HEK293 (cell line): Measurements from ENCODE around the gene NRF1.

Experiments used
- CTCF ChIA-PET: fragments of 350-600 bp; formaldehyde crosslinking; extraction: SDS; loops from one replicate; lab custom pipeline; 2021; ENCODE audit warnings: antibody characterized with exemption; lab: Yijun Ruan, JAX
- POLR2A ChIA-PET: fragments of 300-600 bp; formaldehyde crosslinking; extraction: SDS; loops from one replicate; lab custom pipeline; 2020; ENCODE audit warnings: antibody characterized with exemption, inconsistent platforms; lab: Yijun Ruan, JAX
- H3K27ac ChIP-seq: fragments of 200-500 bp; sonication (Bioruptor generic); 2 replicates; pipeline ENCODE4 v1.5.1; 2014; ENCODE audit warnings: low read depth, low read length, control low read depth, inconsistent platforms; ENCODE audit errors: extremely low read depth
- H3K36me3 ChIP-seq, 2 experiments: fragments of 200-500 bp in 1 of 2; sonication (Bioruptor generic) in 1 of 2; 1 replicate in 1 of 2; 2 replicates in 1 of 2; pipeline ENCODE4 v1.5.1; 2014 to 2017; ENCODE audit warnings: inconsistent platforms in 2 of 2, low read length in 2 of 2; ENCODE audit not compliant: control insufficient read depth in 2 of 2, insufficient read depth in 1 of 2
- H3K4me1 ChIP-seq: fragments of 200-500 bp; sonication (Bioruptor generic); 2 replicates; pipeline ENCODE4 v1.5.1; 2014; ENCODE audit warnings: mild to moderate bottlenecking, low read length, inconsistent platforms; ENCODE audit not compliant: control insufficient read depth, insufficient read depth
- H3K4me3 ChIP-seq: 2 replicates; pipeline ENCODE4 v1.5.1; 2011; ENCODE audit warnings: low read depth, mild to moderate bottlenecking, control low read depth, low read length, moderate library complexity
- H3K9me3 ChIP-seq: fragments of 200-500 bp; sonication (Bioruptor generic); 2 replicates; pipeline ENCODE4 v1.5.1; 2014; ENCODE audit warnings: low read depth, low read length, inconsistent platforms; ENCODE audit not compliant: control insufficient read depth, insufficient read depth
- BCL11A ChIP-seq: fragments of 450-650 bp; formaldehyde crosslinking; IDR thresholded peaks from 2 replicates; pipeline ENCODE4 v1.5.1; 2016; ENCODE audit warnings: low read depth, missing biosample characterization, missing genetic modification characterization
- BCL11B ChIP-seq: fragments of 450-650 bp; formaldehyde crosslinking; IDR thresholded peaks from 2 replicates; pipeline ENCODE4 v1.5.1; 2016; ENCODE audit warnings: low read depth, missing biosample characterization, missing genetic modification characterization
- GFI1B ChIP-seq: fragments of 450-650 bp; formaldehyde crosslinking; IDR thresholded peaks from 2 replicates; pipeline ENCODE4 v1.5.1; 2016; ENCODE audit warnings: missing biosample characterization, missing genetic modification characterization
- IKZF3 ChIP-seq: fragments of 450-650 bp; IDR thresholded peaks from 2 replicates; pipeline ENCODE4 v1.5.0; 2018; ENCODE audit warnings: missing biosample characterization, mild to moderate bottlenecking, missing genetic modification characterization, moderate library complexity
- KLF16 ChIP-seq: fragments of 450-650 bp; formaldehyde crosslinking; IDR thresholded peaks from 2 replicates; pipeline ENCODE4 v1.5.1; 2017; ENCODE audit warnings: missing biosample characterization, missing genetic modification characterization
- MEIS1 ChIP-seq: sonication (generic); formaldehyde crosslinking; IDR thresholded peaks from 2 replicates; pipeline ENCODE4 v1.8.1; 2022; ENCODE audit warnings: missing genetic modification reagents, mild to moderate bottlenecking, borderline replicate concordance
- OSR2 ChIP-seq: fragments of 450-650 bp; formaldehyde crosslinking; IDR thresholded peaks from 2 replicates; pipeline ENCODE4 v1.5.1; 2016; ENCODE audit warnings: missing biosample characterization, missing genetic modification characterization
- SALL2 ChIP-seq: fragments of 450-650 bp; formaldehyde crosslinking; IDR thresholded peaks from 2 replicates; pipeline ENCODE4 v1.5.0; 2017; ENCODE audit warnings: missing biosample characterization, mild to moderate bottlenecking, missing genetic modification characterization, borderline replicate concordance
- SP2 ChIP-seq: fragments of 450-650 bp; formaldehyde crosslinking; IDR thresholded peaks from 2 replicates; pipeline ENCODE4 v1.5.1; 2016; ENCODE audit warnings: missing biosample characterization, missing genetic modification characterization
- TRIM28 ChIP-seq: IDR thresholded peaks from 2 replicates; pipeline ENCODE4 v1.6.1; 2011; ENCODE audit warnings: low read length, control low read depth, borderline replicate concordance
- ZBTB8A ChIP-seq: fragments of 450-650 bp; formaldehyde crosslinking; IDR thresholded peaks from 2 replicates; pipeline ENCODE4 v1.5.1; 2016; ENCODE audit warnings: missing biosample characterization, missing genetic modification characterization
- ZFP41 ChIP-seq: fragments of 450-650 bp; formaldehyde crosslinking; IDR thresholded peaks from 2 replicates; pipeline ENCODE4 v1.5.1; 2016; ENCODE audit warnings: missing biosample characterization, missing genetic modification characterization, borderline replicate concordance
- ZIC2 ChIP-seq: fragments of 450-650 bp; formaldehyde crosslinking; IDR thresholded peaks from 2 replicates; pipeline ENCODE4 v1.5.1; 2016; ENCODE audit warnings: missing biosample characterization, missing genetic modification characterization
- ZNF114 ChIP-seq: fragments of 450-650 bp; formaldehyde crosslinking; IDR thresholded peaks from 2 replicates; pipeline ENCODE4 v1.5.0; 2017; ENCODE audit warnings: missing biosample characterization, missing genetic modification characterization
- ZNF155 ChIP-seq: fragments of 450-650 bp; formaldehyde crosslinking; IDR thresholded peaks from 2 replicates; pipeline ENCODE4 v1.5.1; 2016; ENCODE audit warnings: missing biosample characterization, missing genetic modification characterization
- ZNF19 ChIP-seq: fragments of 450-650 bp; formaldehyde crosslinking; IDR thresholded peaks from 2 replicates; pipeline ENCODE4; 2016; ENCODE audit warnings: missing biosample characterization, missing genetic modification characterization, low read depth
- ZNF214 ChIP-seq: fragments of 450-650 bp; formaldehyde crosslinking; IDR thresholded peaks from 2 replicates; pipeline ENCODE4 v1.5.1; 2017; ENCODE audit warnings: missing biosample characterization, mild to moderate bottlenecking, missing genetic modification characterization, borderline replicate concordance
- ZNF248 ChIP-seq: fragments of 450-650 bp; formaldehyde crosslinking; IDR thresholded peaks from 2 replicates; pipeline ENCODE4 v1.5.1; 2017; ENCODE audit warnings: missing biosample characterization, missing genetic modification characterization
- ZNF391 ChIP-seq: fragments of 450-650 bp; formaldehyde crosslinking; IDR thresholded peaks from 2 replicates; pipeline ENCODE4 v1.5.1; 2016; ENCODE audit warnings: low read depth, missing biosample characterization, missing genetic modification characterization, borderline replicate concordance
- ZNF473 ChIP-seq: fragments of 450-650 bp; formaldehyde crosslinking; IDR thresholded peaks from 2 replicates; pipeline ENCODE4 v1.5.1; 2017; ENCODE audit warnings: missing biosample characterization, missing genetic modification characterization
- ZNF561 ChIP-seq: fragments of 450-650 bp; IDR thresholded peaks from 2 replicates; pipeline ENCODE4 v1.5.1; 2018; ENCODE audit warnings: missing biosample characterization, missing genetic modification characterization, borderline replicate concordance
- ZNF596 ChIP-seq: fragments of 450-650 bp; IDR thresholded peaks from 2 replicates; pipeline ENCODE4 v1.5.0; 2018; ENCODE audit warnings: missing biosample characterization, mild to moderate bottlenecking, missing genetic modification characterization, moderate library complexity
- ZNF610 ChIP-seq: fragments of 450-650 bp; formaldehyde crosslinking; IDR thresholded peaks from 2 replicates; pipeline ENCODE4 v1.5.1; 2016; ENCODE audit warnings: missing biosample characterization, missing genetic modification characterization, borderline replicate concordance
- ZNF624 ChIP-seq: fragments of 450-650 bp; formaldehyde crosslinking; IDR thresholded peaks from 2 replicates; pipeline ENCODE4 v1.5.1; 2017; ENCODE audit warnings: missing biosample characterization, missing genetic modification characterization
- ZNF707 ChIP-seq: fragments of 450-650 bp; formaldehyde crosslinking; IDR thresholded peaks from 2 replicates; pipeline ENCODE4 v1.5.1; 2016; ENCODE audit warnings: missing biosample characterization, missing genetic modification characterization
- ZSCAN30 ChIP-seq: fragments of 450-650 bp; IDR thresholded peaks from 2 replicates; pipeline ENCODE4 v1.5.1; 2018; ENCODE audit warnings: missing biosample characterization, mild to moderate bottlenecking, missing genetic modification characterization, moderate library complexity
- TF ChIP-seq, protein P1 (sequence below): fragments of 450-650 bp; formaldehyde crosslinking; IDR thresholded peaks from 2 replicates; pipeline ENCODE4 v1.5.1; 2016; ENCODE audit warnings: missing biosample characterization, missing genetic modification characterization

Gene NRF1

DNA sequence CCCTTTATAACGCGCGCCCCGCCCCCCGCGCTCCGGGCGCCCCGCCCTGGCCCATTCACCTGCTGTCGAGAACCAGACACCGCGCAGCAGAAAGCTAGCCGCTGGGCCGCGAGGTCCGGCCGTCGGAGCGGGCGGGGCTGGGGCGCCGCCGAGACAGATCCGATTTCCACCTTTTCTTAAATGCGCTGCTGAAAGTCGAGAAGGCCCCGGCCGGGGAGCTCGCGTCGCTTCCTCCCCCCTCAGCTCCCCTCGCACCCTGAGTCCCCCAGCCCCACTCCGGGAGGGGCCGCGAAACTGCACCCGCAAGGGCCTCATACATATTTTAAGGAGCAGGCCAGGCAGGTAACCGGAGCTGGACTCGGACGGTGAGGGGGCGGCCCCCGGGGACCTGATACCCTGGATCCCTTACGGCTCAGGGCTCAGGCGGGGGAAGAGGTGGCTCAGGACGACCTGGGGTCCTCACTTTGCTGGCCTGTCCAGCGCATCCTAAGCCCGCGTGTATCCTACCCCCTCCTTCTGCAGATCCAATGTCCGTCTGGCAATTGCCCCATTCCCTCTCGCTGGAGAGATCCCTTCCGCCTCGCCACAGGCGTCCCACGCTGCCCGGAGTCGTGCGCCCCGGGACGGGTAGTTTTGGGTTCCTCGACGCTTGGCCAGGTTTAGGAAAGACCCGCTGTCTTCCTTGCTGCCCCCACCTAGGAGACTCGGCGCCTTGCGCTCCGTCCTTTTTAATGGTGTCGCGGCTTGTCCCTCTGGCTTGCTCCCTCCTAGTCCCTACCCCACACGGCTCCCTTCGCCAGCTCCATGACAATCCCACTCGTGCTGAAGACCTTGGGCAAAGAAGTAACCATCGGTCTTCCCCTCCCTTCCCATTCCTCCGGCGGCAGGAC is 170.7 kb downstream of the NRF1 start:
- ChIA-PET CTCF (no interaction called here), POLR2A (no interaction called here)
- Histone ChIP-seq H3K36me3 (no peaks in the 10 kb centered on the region), H3K4me1 (no peaks in the 10 kb centered on the region), H3K27ac (no peak overlapping the region), H3K9me3 (no peaks in the 10 kb centered on the region), H3K4me3 (no peak overlapping the region)
- no peak for TF ChIP-seq ZBTB8A (tag by site-specific recombination)
- no peak for TF ChIP-seq ZNF561 (tag by site-specific recombination)

GRCh38 chr7:129782818-129783583 is 171.5 kb downstream of the NRF1 start:
- Histone ChIP-seq H3K9me3 (no peaks in the 10 kb centered on the region), H3K36me3 (no peaks in the 10 kb centered on the region), H3K27ac (no peak overlapping the region)
- POLR2A ChIA-PET: no interaction called here
- TF ChIP-seq, protein P1, sequence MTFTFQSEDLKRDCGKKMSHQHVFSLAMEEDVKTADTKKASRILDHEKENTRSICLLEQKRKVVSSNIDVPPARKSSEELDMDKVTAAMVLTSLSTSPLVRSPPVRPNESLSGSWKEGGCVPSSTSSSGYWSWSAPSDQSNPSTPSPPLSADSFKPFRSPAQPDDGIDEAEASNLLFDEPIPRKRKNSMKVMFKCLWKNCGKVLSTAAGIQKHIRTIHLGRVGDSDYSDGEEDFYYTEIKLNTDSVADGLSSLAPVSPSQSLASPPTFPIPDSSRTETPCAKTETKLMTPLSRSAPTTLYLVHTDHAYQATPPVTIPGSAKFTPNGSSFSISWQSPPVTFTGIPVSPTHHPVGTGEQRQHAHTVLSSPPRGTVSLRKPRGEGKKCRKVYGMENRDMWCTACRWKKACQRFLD (tag by site-specific recombination): no peak
- TF ChIP-seq ZNF610 (tag by site-specific recombination) (no peak), TRIM28 (no peak), ZFP41 (tag by site-specific recombination) (no peak), ZNF155 (no peak), ZNF248 (tag by site-specific recombination) (no peak), ZNF214 (tag by site-specific recombination) (no peak)
- TF ChIP-seq, all 188 proteins: peak for 0
- Histone ChIP-seq H3K4me3 (no peak overlapping the region), H3K4me1 (no peaks in the 10 kb centered on the region)
- CTCF ChIA-PET: no interaction called here

DNA sequence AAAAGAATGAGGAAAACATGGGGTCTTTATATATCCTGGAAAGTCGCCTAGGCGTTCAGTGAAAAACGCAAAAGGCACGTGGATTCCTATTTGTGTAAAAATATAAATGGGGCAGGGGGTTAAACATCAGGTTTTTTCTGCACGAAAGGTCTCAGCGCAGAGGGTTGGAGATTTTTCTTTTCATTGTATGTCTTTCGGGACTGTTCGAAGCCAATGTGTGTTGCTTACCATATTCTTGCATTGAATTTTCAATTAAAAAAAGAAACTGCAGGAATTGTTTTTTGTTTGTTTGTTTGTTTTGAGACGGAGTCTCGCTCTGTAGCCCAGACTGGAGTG is 172.0 kb downstream of the NRF1 start:
- Histone ChIP-seq H3K4me3 (no peak overlapping the region), H3K4me1 (no peaks in the 10 kb centered on the region), H3K9me3 (no peaks in the 10 kb centered on the region), H3K36me3 (no peaks in the 10 kb centered on the region), H3K27ac (no peak overlapping the region)
- ChIA-PET POLR2A (no interaction called here), CTCF (no interaction called here)
- no peak for TF ChIP-seq OSR2 (tag by site-specific recombination)
- no peak for TF ChIP-seq BCL11B (tag by site-specific recombination)
- TF ChIP-seq ZNF114 (tag by site-specific recombination): no peak
- TF ChIP-seq SALL2 (tag by site-specific recombination): no peak

DNA sequence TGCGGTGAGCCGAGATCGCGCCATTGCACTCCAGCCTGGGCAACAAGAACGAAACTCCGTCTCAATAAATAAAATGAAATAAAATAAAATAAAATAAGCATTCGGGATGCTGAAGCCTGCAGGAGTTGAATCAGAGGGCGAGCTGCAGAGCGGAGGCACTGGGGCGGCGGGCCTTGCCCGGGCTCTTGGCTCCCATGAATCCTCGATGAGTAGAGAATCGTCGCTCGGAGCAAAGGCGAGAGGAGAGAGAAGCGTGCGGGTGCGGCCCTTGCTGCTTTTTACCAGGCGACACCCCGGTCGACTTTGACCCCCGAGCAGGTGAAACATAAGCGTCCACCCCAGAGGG is 172.9 kb downstream of the NRF1 start:
- TF ChIP-seq ZNF624 (tag by site-specific recombination): no peak
- TF ChIP-seq IKZF3 (tag by site-specific recombination): no peak
- no peak for TF ChIP-seq ZIC2 (tag by site-specific recombination)
- TF ChIP-seq KLF16: no peak
- no peak for TF ChIP-seq SP2
- no peak for TF ChIP-seq ZNF19 (tag by site-specific recombination)
- no peak for TF ChIP-seq ZNF596 (tag by site-specific recombination)
- TF ChIP-seq, protein P1 (tag by site-specific recombination): no peak
- TF ChIP-seq ZNF707 (tag by site-specific recombination): no peak
- no peak for TF ChIP-seq BCL11A (tag by site-specific recombination)
- TF ChIP-seq MEIS1 (CRISPR knock-in tag): no peak
- no peak for TF ChIP-seq ZNF214 (tag by site-specific recombination)
- no peak for TF ChIP-seq ZNF473 (tag by site-specific recombination)
- TF ChIP-seq ZSCAN30 (tag by site-specific recombination): no peak
- no peak for TF ChIP-seq GFI1B
- TF ChIP-seq ZNF391 (tag by site-specific recombination): no peak
- TF ChIP-seq, all 188 proteins: peak for 0
- Histone ChIP-seq H3K36me3 (no peaks in the 10 kb centered on the region), H3K4me3 (no peak overlapping the region), H3K4me1 (no peaks in the 10 kb centered on the region), H3K27ac (no peak overlapping the region), H3K9me3 (no peaks in the 10 kb centered on the region)
- ChIA-PET POLR2A (no interaction called here), CTCF (no interaction called here)
